Activated CD8-positive, alpha-beta memory T cell treated with anti-CD3 and anti-CD28 coated beads for 48 hours (primary cell): ENCODE data around the gene IPO7.

Experiments
- DNase-seq, 3 experiments: peaks; one replicate each; pipeline ENCODE4 v3.0.0-alpha.2; 2020; ENCODE audit warnings: low read depth in 2 of 3, low spot score in 2 of 3

IPO7 gene

DNA sequence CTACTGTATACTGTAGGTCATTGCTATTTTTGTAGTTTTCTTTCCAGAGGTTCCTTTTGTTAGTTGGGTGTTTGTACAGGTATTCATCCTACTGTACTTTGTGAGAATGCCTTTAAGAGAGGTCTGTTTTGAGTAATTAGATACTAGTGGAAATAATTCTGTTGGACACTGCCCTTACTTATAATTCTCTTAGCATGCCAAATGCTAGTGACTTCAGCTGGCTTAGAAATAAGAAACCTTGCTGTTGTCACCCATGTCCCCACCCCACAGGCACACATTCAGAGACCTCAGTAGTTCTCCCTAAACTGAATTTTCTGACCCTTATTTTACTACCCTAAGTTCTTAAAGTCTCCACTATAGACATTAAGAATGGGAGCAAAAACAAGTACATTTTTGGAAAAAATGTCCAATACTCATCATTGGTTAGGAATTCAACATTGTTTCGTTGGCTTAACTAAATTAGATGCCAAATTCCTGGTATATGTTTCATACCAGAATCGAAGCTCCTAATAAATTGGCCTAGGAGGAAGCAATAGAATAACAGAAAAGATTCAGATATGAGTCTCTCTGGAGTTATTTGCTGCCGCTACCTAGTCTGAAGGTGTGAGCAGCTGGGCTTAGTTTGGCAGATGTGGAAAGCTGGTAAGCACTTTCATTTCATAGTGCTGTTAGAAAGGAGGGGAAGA lies 104.8 kb downstream of the IPO7 start:
- no peak for DNase-seq

- DNase-seq = no peak
Observed at GRCh38 chr11:9490376-9490775, 105.9 kb downstream of the IPO7 start.

DNA sequence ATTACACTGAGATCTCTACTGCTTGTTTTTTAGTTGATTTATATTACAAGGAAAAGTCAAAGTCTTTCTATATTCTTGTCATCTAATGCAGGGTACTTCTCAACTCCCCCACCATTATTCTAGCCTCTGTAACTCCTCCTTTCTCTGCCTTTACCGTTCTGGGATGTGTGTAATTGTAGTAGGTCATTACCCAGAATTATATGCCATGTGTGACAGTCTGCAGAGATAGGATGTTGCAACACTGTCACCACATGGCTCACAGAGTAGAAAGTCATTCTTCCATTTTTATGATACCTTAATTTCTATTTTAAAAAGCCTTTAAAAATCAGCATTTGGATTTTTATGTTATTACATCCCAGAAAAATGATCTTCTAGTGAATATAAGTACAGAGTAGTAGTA lies 109.0 kb downstream of the IPO7 start:
- no peak for DNase-seq

- DNase-seq = no peak
Observed at GRCh38 chr11:9494316-9494715, 109.9 kb downstream of the IPO7 start.

DNA sequence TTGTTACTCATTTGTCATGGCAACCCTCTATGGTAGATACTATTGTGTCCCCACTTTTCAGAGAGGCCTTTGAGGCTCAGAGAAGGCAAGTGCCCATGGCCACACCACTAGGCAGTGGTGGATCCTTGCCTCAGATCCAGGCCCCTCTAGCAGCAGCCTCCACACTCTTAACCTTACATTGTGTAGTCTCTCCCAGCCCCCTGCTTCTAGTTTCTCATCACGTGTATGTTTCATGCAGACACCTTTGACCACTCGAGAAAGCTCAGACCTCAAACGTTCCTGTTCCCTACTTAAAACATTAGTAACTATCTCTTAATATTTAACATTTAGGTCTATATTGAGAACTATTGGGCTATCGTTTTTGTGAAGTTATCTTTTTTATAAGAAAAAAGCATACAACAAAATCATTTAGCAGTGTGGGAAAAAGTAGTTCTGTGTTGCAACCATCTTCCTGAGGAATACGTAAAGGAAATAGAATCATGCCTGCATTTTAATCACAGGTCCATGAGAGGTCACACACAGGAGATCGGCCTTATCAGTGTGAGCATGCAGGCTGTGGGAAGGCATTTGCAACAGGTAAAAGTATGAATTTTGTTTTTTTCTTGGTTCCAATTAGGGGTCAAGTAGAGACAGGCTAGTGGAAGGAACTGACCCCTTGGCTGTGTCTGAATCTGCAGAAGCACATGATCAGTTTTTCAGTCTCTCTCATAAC lies 111.5 kb downstream of the IPO7 start:
- DNase-seq = no peak
